HepG2 (cell line): ENCODE data around the gene PTCH1. TPM values are rescaled to one million over a fixed set of nuclear protein-coding genes. Genes with fewer than 3 reads are reported as not detected.

Experiments used
- ATAC-seq: fragments of 200-7000 bp; cut with Tn5 transposase; 3 replicates; pipeline ENCODE4 v1.9.1; 2020; ENCODE audit warnings: mild to moderate bottlenecking, moderate library complexity
- BruUV-seq: library from RNA; stranded (reverse); fragments of 400-500 nt; replicated peaks from 2 replicates; lab custom pipeline; 2021; lab: Mats Ljungman, UMichigan
- CTCF ChIA-PET: fragments of 300-600 bp; formaldehyde crosslinking; extraction: SDS; loops from one replicate; lab custom pipeline; 2021; ENCODE audit warnings: low total read pairs, inconsistent platforms, low intra/inter-chr PET ratio; lab: Yijun Ruan, JAX
- POLR2A ChIA-PET: fragments of 350-600 bp; sonication (Branson Sonifier 250); formaldehyde crosslinking; loops from one replicate; lab custom pipeline; 2020; ENCODE audit warnings: antibody characterized with exemption, inconsistent platforms; lab: Yijun Ruan, JAX
- DNase-seq: peaks from one replicate; pipeline ENCODE4 v3.0.0-alpha.2; 2015; ENCODE audit warnings: low spot score
- FAIRE-seq: peaks from 3 replicates; lab custom pipeline; 2011; peaks lifted over from hg19 to GRCh38; lab: Jason Lieb, UNC
- H2AFZ ChIP-seq: one replicate; pipeline ENCODE4 v1.6.1; 2011; ENCODE audit warnings: low read length, inconsistent platforms
- H3K27ac ChIP-seq: fragments of 300-600 bp; 3 replicates; pipeline ENCODE4 v1.8.0; 2011; ENCODE audit warnings: mixed run types, mild to moderate bottlenecking, mixed read lengths, low read length, inconsistent platforms; ENCODE audit not compliant: insufficient read depth; ENCODE audit errors: extremely low read length
- H3K27me3 ChIP-seq, 2 experiments: fragments of 200-600 bp in 1 of 2; 2 replicates in 1 of 2; 3 replicates in 1 of 2; pipeline versions ENCODE4 v1.6.0 to v1.8.0; 2011; ENCODE audit warnings: low read length in 2 of 2, mild to moderate bottlenecking in 2 of 2, moderate library complexity in 2 of 2, inconsistent platforms in 1 of 2; ENCODE audit not compliant: insufficient read depth in 2 of 2, control insufficient read depth in 1 of 2
- H3K36me3 ChIP-seq, 2 experiments: fragments of 200-600 bp in 1 of 2; replicated peaks in 1 of 2; 2 replicates in 1 of 2; 3 replicates in 1 of 2; pipeline versions ENCODE4 v1.5.1 to v1.8.0; 2011; ENCODE audit warnings: low read length in 2 of 2, inconsistent platforms in 1 of 2; ENCODE audit not compliant: insufficient read depth in 2 of 2, control insufficient read depth in 1 of 2
- H3K4me1 ChIP-seq: 2 replicates; pipeline ENCODE4 v1.5.1; 2012; ENCODE audit warnings: low read length, inconsistent platforms; ENCODE audit not compliant: insufficient read depth
- H3K4me2 ChIP-seq: 2 replicates; pipeline ENCODE4 v1.6.0; 2011; ENCODE audit warnings: low read depth, low read length, inconsistent platforms
- H3K4me3 ChIP-seq, 3 experiments: fragments of 200-600 bp in 1 of 3; sonication (generic), shearing (Covaris generic) in 1 of 3; replicated peaks in 1 of 3; 2 replicates each; pipeline ENCODE4 v1.5.1; 2011 to 2016; ENCODE audit warnings: low read length in 3 of 3, inconsistent platforms in 2 of 3, low read depth in 2 of 3, mild to moderate bottlenecking in 2 of 3, control low read depth in 1 of 3, mixed read lengths in 1 of 3; ENCODE audit not compliant: insufficient read depth in 1 of 3
- H3K79me2 ChIP-seq: one replicate; pipeline ENCODE4 v1.6.1; 2011; ENCODE audit warnings: low read length, inconsistent platforms; ENCODE audit not compliant: insufficient read depth
- H3K9ac ChIP-seq: 2 replicates; pipeline ENCODE4 v1.6.0; 2011; ENCODE audit warnings: mild to moderate bottlenecking, low read depth, low read length, inconsistent platforms; ENCODE audit not compliant: insufficient read depth
- H3K9me3 ChIP-seq: 2 replicates; pipeline ENCODE4 v1.5.1; 2012; ENCODE audit warnings: mild to moderate bottlenecking, low read length
- H4K20me1 ChIP-seq: 2 replicates; pipeline ENCODE4 v1.6.0; 2011; ENCODE audit warnings: inconsistent platforms, mild to moderate bottlenecking, low read length, moderate library complexity; ENCODE audit not compliant: insufficient read depth
- ARNT ChIP-seq: fragments of 450-650 bp; IDR thresholded peaks from 2 replicates; pipeline ENCODE4 v1.6.1; 2017
- BRCA1 ChIP-seq: sonication (generic); formaldehyde crosslinking; IDR thresholded peaks from 2 replicates; pipeline ENCODE4 v1.4.0; 2020; ENCODE audit warnings: missing genetic modification reagents
- MAFK ChIP-seq, 2 experiments: IDR thresholded peaks in 1 of 2; conservative IDR thresholded peaks in 1 of 2; 2 replicates each; pipeline ENCODE4 v1.6.1; 2011; ENCODE audit warnings: improper control_type of control experiment in 2 of 2, low read length in 2 of 2
- NFKBIZ ChIP-seq: IDR thresholded peaks from 2 replicates; pipeline ENCODE4 v1.6.1; 2018; ENCODE audit warnings: missing genetic modification reagents, missing compliant biosample characterization
- SRF ChIP-seq: IDR thresholded peaks from 2 replicates; pipeline ENCODE4 v1.6.1; 2011; ENCODE audit warnings: mild to moderate bottlenecking, low read depth, low read length, moderate library complexity
- TSC22D2 ChIP-seq: sonication (generic); formaldehyde crosslinking; IDR thresholded peaks from 2 replicates; pipeline ENCODE4 v1.5.1; 2020; ENCODE audit warnings: missing genetic modification reagents, mild to moderate bottlenecking, borderline replicate concordance
- YEATS4 ChIP-seq: sonication (generic); formaldehyde crosslinking; IDR thresholded peaks from 2 replicates; pipeline ENCODE4 v1.4.0; 2020; ENCODE audit warnings: missing genetic modification reagents, borderline replicate concordance
- ZNF225 ChIP-seq: sonication (generic); formaldehyde crosslinking; IDR thresholded peaks from 2 replicates; pipeline ENCODE4 v1.4.0; 2020; ENCODE audit warnings: mild to moderate bottlenecking, missing genetic modification reagents
- ZNF251 ChIP-seq: sonication (generic); formaldehyde crosslinking; IDR thresholded peaks from 2 replicates; pipeline ENCODE4 v1.9.0; 2021; ENCODE audit warnings: mild to moderate bottlenecking, missing genetic modification reagents
- ZNF367 ChIP-seq: sonication (generic); formaldehyde crosslinking; IDR thresholded peaks from 2 replicates; pipeline ENCODE4 v1.4.0; 2020; ENCODE audit warnings: missing genetic modification reagents, borderline replicate concordance
- ZNF83 ChIP-seq: sonication (generic); formaldehyde crosslinking; IDR thresholded peaks from 2 replicates; pipeline ENCODE4 v1.4.0; 2020; ENCODE audit warnings: missing genetic modification reagents, mild to moderate bottlenecking, borderline replicate concordance
- WGBS: methylation state at CpG from one replicate; pipeline ENCODE4 v1.1.6; 2017; ENCODE audit warnings: low lambda C conversion rate; 5-methylcytosine and 5-hydroxymethylcytosine counted together
- in situ Hi-C: cut with HindIII; loops from 2 replicates; pipeline ENCODE4 v1.10.0; 2017; ENCODE audit warnings: low pct_unique_long_range_greater_than_20kb; ENCODE audit not compliant: extremely low pct_ligation_motif_present
- intact Hi-C: fragments of 100-400 bp; cut with micrococcal nuclease; formaldehyde crosslinking; loops from one replicate; pipeline ENCODE4 v1.10.0; 2022; ENCODE audit not compliant: unreplicated experiment
- polyA plus RNA-seq, 8 experiments: library from polyadenylated mRNA; depleted of rRNA in 3 of 8; stranded (reverse) in 7 of 8; unstranded in 1 of 8; fragments of >200 nt; fragmentation: Illumina TruSeq in 4 of 8; extraction: Trizol in 4 of 8; gene quantifications; 2 replicates each; pipeline versions ENCODE4 v1.2.1 to v1.2.3, GENCODE V29; 2011 to 2016; ENCODE audit warnings: low read depth in 4 of 8, missing spikeins in 1 of 8, mixed read lengths in 1 of 8; ENCODE audit not compliant: insufficient read depth in 1 of 8
- total RNA-seq, 5 experiments: library from RNA; depleted of rRNA; stranded (reverse); fragments of >200 nt; fragmentation: Illumina TruSeq; extraction: Trizol; gene quantifications; 2 replicates each; pipeline ENCODE4 v1.2.3, GENCODE V29; 2016; ENCODE audit warnings: low read depth in 1 of 5
- TF ChIP-seq, protein P1 (sequence below): IDR thresholded peaks from 2 replicates; pipeline ENCODE4 v1.6.1; 2016; ENCODE audit warnings: missing compliant biosample characterization, missing genetic modification reagents, borderline replicate concordance
- TF ChIP-seq, protein P2 (sequence below): sonication (generic); formaldehyde crosslinking; IDR thresholded peaks from 2 replicates; pipeline ENCODE4 v1.4.0; 2020; ENCODE audit warnings: missing genetic modification reagents
- TF ChIP-seq, protein P3 (sequence below): fragments of 450-650 bp; IDR thresholded peaks from 2 replicates; pipeline ENCODE4 v1.6.1; 2017

Gene PTCH1
- total and polyA plus RNA-seq, 2 of the 13 experiments (the other 11 are each of a cell fraction or from before 2014, with no cell fraction given): 2.8 to 3.9 TPM

DNA sequence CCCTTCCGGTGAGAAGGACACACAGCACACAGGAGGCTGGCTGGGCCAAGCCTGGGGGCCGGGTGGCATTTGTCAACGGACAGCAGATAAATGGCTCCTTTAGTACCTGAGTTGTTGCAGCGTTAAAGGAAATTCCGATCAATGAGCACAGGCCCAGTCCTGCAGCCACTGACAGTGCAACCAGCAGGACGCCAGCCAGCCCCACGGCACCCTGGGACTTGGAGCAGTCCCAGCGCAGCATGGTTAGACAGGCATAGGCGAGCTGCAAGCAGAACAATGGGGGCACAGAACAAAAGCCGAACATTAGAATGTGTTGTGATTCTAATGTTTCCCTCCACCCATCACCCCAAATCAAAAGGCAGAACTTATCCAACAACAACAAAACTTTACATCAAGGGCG lies 39.3 kb downstream of the PTCH1 start:
- POLR2A ChIA-PET: no interaction called here
- no peak overlapping the region for H3K4me2 ChIP-seq
- H3K79me2 ChIP-seq: no peaks in the 10 kb centered on the region
- WGBS: 93% methylated on average over 7 of the region's 11 CpGs
- H3K4me3 ChIP-seq: no peak overlapping the region
- H3K9me3 ChIP-seq: no peaks in the 10 kb centered on the region
- CTCF ChIA-PET: no interaction called here
- H3K36me3 ChIP-seq: peaks cover 25 to 62% of the 10 kb centered on the region in 2 experiments; a peak in 4 of 5 replicates
- ATAC-seq (no peak), FAIRE-seq (no peak), DNase-seq (no peak)
- H3K9ac ChIP-seq: no peak overlapping the region
- no peaks in the 10 kb centered on the region for H3K27me3 ChIP-seq
- TF ChIP-seq ZNF225 (CRISPR knock-in tag) (no peak), ZNF367 (CRISPR knock-in tag) (no peak), ZNF251 (CRISPR knock-in tag) (no peak), YEATS4 (CRISPR knock-in tag) (no peak), TSC22D2 (CRISPR knock-in tag) (no peak), BRCA1 (CRISPR knock-in tag) (no peak), NFKBIZ (CRISPR knock-in tag) (no peak), SRF (no peak), ARNT (no peak), MAFK (conservative IDR thresholded peaks at IDR 0.05 in 1 of 2, IDR thresholded peaks at IDR 0.05 in 1 of 2; ENCODE audit: low read length in 2 of 2) (no peak), ZNF83 (CRISPR knock-in tag) (no peak)
- TF ChIP-seq, protein P1, sequence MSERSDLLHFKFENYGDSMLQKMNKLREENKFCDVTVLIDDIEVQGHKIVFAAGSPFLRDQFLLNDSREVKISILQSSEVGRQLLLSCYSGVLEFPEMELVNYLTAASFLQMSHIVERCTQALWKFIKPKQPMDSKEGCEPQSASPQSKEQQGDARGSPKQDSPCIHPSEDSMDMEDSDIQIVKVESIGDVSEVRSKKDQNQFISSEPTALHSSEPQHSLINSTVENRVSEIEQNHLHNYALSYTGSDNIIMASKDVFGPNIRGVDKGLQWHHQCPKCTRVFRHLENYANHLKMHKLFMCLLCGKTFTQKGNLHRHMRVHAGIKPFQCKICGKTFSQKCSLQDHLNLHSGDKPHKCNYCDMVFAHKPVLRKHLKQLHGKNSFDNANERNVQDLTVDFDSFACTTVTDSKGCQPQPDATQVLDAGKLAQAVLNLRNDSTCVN (CRISPR knock-in tag): no peak
- TF ChIP-seq, protein P2, sequence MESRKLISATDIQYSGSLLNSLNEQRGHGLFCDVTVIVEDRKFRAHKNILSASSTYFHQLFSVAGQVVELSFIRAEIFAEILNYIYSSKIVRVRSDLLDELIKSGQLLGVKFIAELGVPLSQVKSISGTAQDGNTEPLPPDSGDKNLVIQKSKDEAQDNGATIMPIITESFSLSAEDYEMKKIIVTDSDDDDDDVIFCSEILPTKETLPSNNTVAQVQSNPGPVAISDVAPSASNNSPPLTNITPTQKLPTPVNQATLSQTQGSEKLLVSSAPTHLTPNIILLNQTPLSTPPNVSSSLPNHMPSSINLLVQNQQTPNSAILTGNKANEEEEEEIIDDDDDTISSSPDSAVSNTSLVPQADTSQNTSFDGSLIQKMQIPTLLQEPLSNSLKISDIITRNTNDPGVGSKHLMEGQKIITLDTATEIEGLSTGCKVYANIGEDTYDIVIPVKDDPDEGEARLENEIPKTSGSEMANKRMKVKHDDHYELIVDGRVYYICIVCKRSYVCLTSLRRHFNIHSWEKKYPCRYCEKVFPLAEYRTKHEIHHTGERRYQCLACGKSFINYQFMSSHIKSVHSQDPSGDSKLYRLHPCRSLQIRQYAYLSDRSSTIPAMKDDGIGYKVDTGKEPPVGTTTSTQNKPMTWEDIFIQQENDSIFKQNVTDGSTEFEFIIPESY (CRISPR knock-in tag): no peak
- TF ChIP-seq, protein P3, sequence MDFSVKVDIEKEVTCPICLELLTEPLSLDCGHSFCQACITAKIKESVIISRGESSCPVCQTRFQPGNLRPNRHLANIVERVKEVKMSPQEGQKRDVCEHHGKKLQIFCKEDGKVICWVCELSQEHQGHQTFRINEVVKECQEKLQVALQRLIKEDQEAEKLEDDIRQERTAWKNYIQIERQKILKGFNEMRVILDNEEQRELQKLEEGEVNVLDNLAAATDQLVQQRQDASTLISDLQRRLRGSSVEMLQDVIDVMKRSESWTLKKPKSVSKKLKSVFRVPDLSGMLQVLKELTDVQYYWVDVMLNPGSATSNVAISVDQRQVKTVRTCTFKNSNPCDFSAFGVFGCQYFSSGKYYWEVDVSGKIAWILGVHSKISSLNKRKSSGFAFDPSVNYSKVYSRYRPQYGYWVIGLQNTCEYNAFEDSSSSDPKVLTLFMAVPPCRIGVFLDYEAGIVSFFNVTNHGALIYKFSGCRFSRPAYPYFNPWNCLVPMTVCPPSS: no peak
- no TSS peak for BruUV-seq
- H4K20me1 ChIP-seq: no peaks in the 10 kb centered on the region; the same call in 1 of the 2 replicates
- H3K4me1 ChIP-seq: no peaks in the 10 kb centered on the region
- no peak overlapping the region for H2AFZ ChIP-seq
- H3K27ac ChIP-seq: no peak overlapping the region
- in situ Hi-C loops (no loop called here), intact Hi-C loops (no loop called here)
